Fibroblast of skin of abdomen (primary cell): ENCODE results near the gene ANK3.

ENCODE experiments used
- DNase-seq: peaks from one replicate; pipeline ENCODE4 v3.0.0-alpha.2; 2013

The ANK3 gene

GRCh38 chr10:60170250-60170649, 219.4 kb downstream of the ANK3 start:
- no peak for DNase-seq

- DNase-seq: no peak
Observed at GRCh38 chr10:60169111-60169510, 220.6 kb downstream of the ANK3 start.

- no peak for DNase-seq
Observed at GRCh38 chr10:60167050-60167449, 222.6 kb downstream of the ANK3 start.

- no peak for DNase-seq
Observed at GRCh38 chr10:60163786-60164185, 225.9 kb downstream of the ANK3 start.

- DNase-seq: no peak
Observed at GRCh38 chr10:60162631-60163030, 227.0 kb downstream of the ANK3 start.

GRCh38 chr10:60155943-60156683, 233.6 kb downstream of the ANK3 start:
- no peak for DNase-seq

GRCh38 chr10:60155099-60155877, 234.4 kb downstream of the ANK3 start:
- DNase-seq: no peak

GRCh38 chr10:60149003-60149402, 240.7 kb downstream of the ANK3 start:
- DNase-seq: no peak

- DNase-seq: peak; percentile 77
Observed at GRCh38 chr10:60148266-60148840, 241.3 kb downstream of the ANK3 start.

GRCh38 chr10:60147576-60148265, 242.0 kb downstream of the ANK3 start:
- no peak for DNase-seq

- no peak for DNase-seq
Observed at GRCh38 chr10:60147025-60147424, 242.7 kb downstream of the ANK3 start.

GRCh38 chr10:60144099-60144498, 245.6 kb downstream of the ANK3 start:
- DNase-seq: no peak

GRCh38 chr10:60142736-60143135, 246.9 kb downstream of the ANK3 start:
- no peak for DNase-seq

- no peak for DNase-seq
Observed at GRCh38 chr10:60141896-60142559, 247.6 kb downstream of the ANK3 start.

GRCh38 chr10:60140651-60141632, 248.7 kb downstream of the ANK3 start:
- DNase-seq: peak; percentile 29

GRCh38 chr10:60139798-60140566, 249.7 kb downstream of the ANK3 start:
- peak; percentile 57 for DNase-seq

- no peak for DNase-seq
Observed at GRCh38 chr10:60139290-60139689, 250.4 kb downstream of the ANK3 start.

GRCh38 chr10:60138842-60139241, 250.8 kb downstream of the ANK3 start:
- no peak for DNase-seq

GRCh38 chr10:60138026-60138425, 251.6 kb downstream of the ANK3 start:
- no peak for DNase-seq

- DNase-seq: no peak
Observed at GRCh38 chr10:60137292-60137992, 252.2 kb downstream of the ANK3 start.
